Effector memory CD4-positive, alpha-beta T cell (primary cell): ENCODE measurements around the gene SCAMP4.

ENCODE experiments used
- DNase-seq, 3 donors: peaks; one replicate each; pipeline ENCODE4 v3.0.0-alpha.2; 2020
- H3K27ac ChIP-seq: 2 replicates; pipeline ENCODE4 v1.7.0; 2013; ENCODE audit warnings: mild to moderate bottlenecking, low read length, moderate library complexity; ENCODE audit not compliant: insufficient read depth, poor library complexity, severe bottlenecking
- H3K27me3 ChIP-seq: replicated peaks from 2 replicates; pipeline ENCODE4 v1.7.0; 2013; ENCODE audit warnings: mild to moderate bottlenecking, low read length; ENCODE audit not compliant: insufficient read depth, control insufficient read depth, poor library complexity, severe bottlenecking
- H3K36me3 ChIP-seq: 2 replicates; pipeline ENCODE4 v1.7.0; 2013; ENCODE audit warnings: mild to moderate bottlenecking, low read length, moderate library complexity; ENCODE audit not compliant: control insufficient read depth, insufficient read depth
- H3K4me1 ChIP-seq: 2 replicates; pipeline ENCODE4 v1.7.0; 2013; ENCODE audit warnings: low read length, mild to moderate bottlenecking; ENCODE audit not compliant: control insufficient read depth, insufficient read depth, poor library complexity, severe bottlenecking
- H3K4me3 ChIP-seq: 2 replicates; pipeline ENCODE4 v1.7.0; 2013; ENCODE audit warnings: low read length, low read depth, mild to moderate bottlenecking; ENCODE audit not compliant: insufficient read depth, poor library complexity, severe bottlenecking
- H3K9me3 ChIP-seq: 2 replicates; pipeline ENCODE4 v1.7.0; 2013; ENCODE audit warnings: mild to moderate bottlenecking, low read length, moderate library complexity; ENCODE audit not compliant: control insufficient read depth

Gene SCAMP4

GRCh38 chr19:1944088-1944915 is 39.1 kb downstream of the SCAMP4 start:
- DNase-seq = no peak

GRCh38 chr19:1944916-1945561 is 39.8 kb downstream of the SCAMP4 start:
- no peak for DNase-seq
- Histone ChIP-seq H3K4me3 (no peak overlapping the region), H3K9me3 (no peaks in the 10 kb centered on the region), H3K27me3 (no peaks in the 10 kb centered on the region), H3K36me3 (no peaks in the 10 kb centered on the region), H3K27ac (no peak overlapping the region), H3K4me1 (peaks cover 36% of the 10 kb centered on the region)

More at GRCh38 chr19:1944088-1944915, 39.1 kb downstream of the SCAMP4 start:
- no peaks in the 10 kb centered on the region for H3K36me3 ChIP-seq
- no peak overlapping the region for H3K4me3 ChIP-seq
- no peaks in the 10 kb centered on the region for H3K9me3 ChIP-seq
- H3K27me3 ChIP-seq = no peaks in the 10 kb centered on the region
- peak overlapping the region; percentile 99 for H3K27ac ChIP-seq
- H3K4me1 ChIP-seq = peaks cover 43% of the 10 kb centered on the region

- no peak overlapping the region for H3K4me3 ChIP-seq
- peak in 1 of 3 donors; percentile 17 for DNase-seq
- H3K9me3 ChIP-seq = no peaks in the 10 kb centered on the region
- no peaks in the 10 kb centered on the region for H3K27me3 ChIP-seq
- peaks cover 31% of the 10 kb centered on the region for H3K4me1 ChIP-seq
- no peak overlapping the region for H3K27ac ChIP-seq
- no peaks in the 10 kb centered on the region for H3K36me3 ChIP-seq
Observed at GRCh38 chr19:1945899-1946298, 40.7 kb downstream of the SCAMP4 start.

GRCh38 chr19:1947651-1948209 is 42.5 kb downstream of the SCAMP4 start:
- Histone ChIP-seq H3K27me3 (no peaks in the 10 kb centered on the region), H3K36me3 (peaks cover 3% of the 10 kb centered on the region), H3K9me3 (no peaks in the 10 kb centered on the region), H3K27ac (no peak overlapping the region), H3K4me3 (no peak overlapping the region), H3K4me1 (peaks cover 31% of the 10 kb centered on the region)
- no peak for DNase-seq

GRCh38 chr19:1949304-1950101 is 44.3 kb downstream of the SCAMP4 start:
- DNase-seq = no peak
- Histone ChIP-seq H3K27me3 (no peaks in the 10 kb centered on the region), H3K36me3 (peaks cover 17% of the 10 kb centered on the region), H3K9me3 (no peaks in the 10 kb centered on the region), H3K4me1 (peaks cover 14% of the 10 kb centered on the region), H3K27ac (no peak overlapping the region), H3K4me3 (no peak overlapping the region)

- Histone ChIP-seq H3K4me3 (no peak overlapping the region), H3K4me1 (peaks cover 10% of the 10 kb centered on the region), H3K9me3 (no peaks in the 10 kb centered on the region), H3K36me3 (peaks cover 17% of the 10 kb centered on the region), H3K27me3 (no peaks in the 10 kb centered on the region), H3K27ac (no peak overlapping the region)
- no peak for DNase-seq
Observed at GRCh38 chr19:1950640-1951039, 45.4 kb downstream of the SCAMP4 start.

GRCh38 chr19:1952635-1953034 is 47.4 kb downstream of the SCAMP4 start:
- Histone ChIP-seq H3K4me1 (peaks cover 9% of the 10 kb centered on the region), H3K27ac (no peak overlapping the region), H3K27me3 (no peaks in the 10 kb centered on the region), H3K4me3 (no peak overlapping the region), H3K36me3 (peaks cover 24% of the 10 kb centered on the region), H3K9me3 (no peaks in the 10 kb centered on the region)
- DNase-seq = no peak

GRCh38 chr19:1953037-1953436 is 47.8 kb downstream of the SCAMP4 start:
- Histone ChIP-seq H3K27me3 (no peaks in the 10 kb centered on the region), H3K4me1 (peaks cover 9% of the 10 kb centered on the region), H3K27ac (no peak overlapping the region), H3K36me3 (peaks cover 24% of the 10 kb centered on the region), H3K4me3 (no peak overlapping the region), H3K9me3 (no peaks in the 10 kb centered on the region)
- no peak for DNase-seq

GRCh38 chr19:1953441-1954094 is 48.4 kb downstream of the SCAMP4 start:
- H3K36me3 ChIP-seq = peaks cover 24% of the 10 kb centered on the region
- H3K27ac ChIP-seq = no peak overlapping the region
- no peak overlapping the region for H3K4me3 ChIP-seq
- H3K27me3 ChIP-seq = no peaks in the 10 kb centered on the region
- DNase-seq = no peak
- peaks cover 9% of the 10 kb centered on the region for H3K4me1 ChIP-seq
- no peaks in the 10 kb centered on the region for H3K9me3 ChIP-seq
